Activated CD8-positive, alpha-beta T cell treated with anti-CD3 and anti-CD28 coated beads for 36 hours (primary cell): ENCODE results near the gene OR2F1. TPM values are rescaled to one million over a fixed set of nuclear protein-coding genes. Genes with fewer than 3 reads are reported as not detected.
"Not testable (repeated sequence)": the region's sequence is repeated elsewhere in the genome, so short reads cannot be mapped to it uniquely, and the experiment has no call there.

Source experiments
- ATAC-seq: fragments of 200-7000 bp; cut with Tn5 transposase; one replicate; pipeline ENCODE4 v1.10.0; 2021; ENCODE audit warnings: mild to moderate bottlenecking, moderate library complexity
- CTCF ChIA-PET: fragments of 350-600 bp; sonication (Branson Sonifier 250); formaldehyde crosslinking; loops from one replicate; lab custom pipeline; 2021; ENCODE audit warnings: antibody characterized with exemption; lab: Charles Lee
- POLR2A ChIA-PET: fragments of 350-600 bp; sonication (Branson Sonifier 250); formaldehyde crosslinking; loops from one replicate; lab custom pipeline; 2021; ENCODE audit warnings: antibody characterized with exemption; lab: Charles Lee
- DNase-seq: peaks from one replicate; pipeline ENCODE4 v3.0.0-alpha.2; 2020
- H3K27ac Mint-ChIP-seq: one replicate; pipeline ENCODE4 v1.8.0; 2021; ENCODE audit warnings: mild to moderate bottlenecking, mixed read lengths
- H3K27me3 Mint-ChIP-seq: one replicate; pipeline ENCODE4 v1.8.0; 2021; ENCODE audit warnings: mixed read lengths
- H3K36me3 Mint-ChIP-seq: one replicate; pipeline ENCODE4 v1.8.0; 2021; ENCODE audit warnings: low read depth, mixed read lengths
- H3K4me1 Mint-ChIP-seq: one replicate; pipeline ENCODE4 v1.8.0; 2021; ENCODE audit warnings: low read depth, mixed read lengths
- H3K4me3 Mint-ChIP-seq: one replicate; pipeline ENCODE4 v1.8.0; 2021; ENCODE audit warnings: mild to moderate bottlenecking, moderate library complexity, mixed read lengths
- H3K9me3 Mint-ChIP-seq: one replicate; pipeline ENCODE4 v1.8.0; 2021; ENCODE audit warnings: mixed read lengths
- intact Hi-C: fragments of 100-400 bp; cut with micrococcal nuclease; formaldehyde crosslinking; loops from one replicate; pipeline ENCODE4 v1.10.0; 2022
- total RNA-seq, 2 experiments: library from RNA; stranded (reverse); gene quantifications; one replicate each; pipeline ENCODE4 v1.2.3, GENCODE V29; 2021
- TF ChIP-seq, protein P1 (sequence below): fragments of 200-600 bp; IDR thresholded peaks from one replicate; pipeline ENCODE4 v1.8.0; 2022; ENCODE audit warnings: antibody characterized with exemption, mild to moderate bottlenecking

The OR2F1 gene
- total RNA-seq, 2 experiments from 2014 or later: not detected

DNA sequence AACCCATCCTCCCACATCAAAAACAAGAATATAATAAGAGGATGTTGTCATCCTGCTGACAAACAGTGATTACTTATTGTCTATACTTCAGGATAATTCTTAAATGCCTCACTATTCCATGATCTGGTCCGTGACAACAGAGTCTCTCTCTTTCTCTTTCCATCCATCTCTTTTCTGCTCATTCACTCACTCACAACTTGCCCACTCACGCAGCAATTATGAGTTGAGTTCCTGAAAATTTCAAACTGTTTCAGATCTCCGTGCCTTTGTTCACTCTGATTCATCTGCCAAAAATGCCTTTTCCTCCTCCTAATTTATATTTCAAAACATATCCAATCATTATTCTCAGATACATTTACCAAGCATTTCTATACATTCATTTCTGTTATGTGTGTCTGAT is 46.9 kb downstream of the OR2F1 start:
- ATAC-seq (no peak), DNase-seq (no peak)
- H3K36me3 Mint-ChIP-seq: no peaks in the 10 kb centered on the region
- intact Hi-C loops: no loop called here
- H3K4me3 Mint-ChIP-seq: no peak overlapping the region
- no peaks in the 10 kb centered on the region for H3K27me3 Mint-ChIP-seq
- no peak overlapping the region for H3K27ac Mint-ChIP-seq
- ChIA-PET POLR2A (no interaction called here), CTCF (interaction anchor here (1.3 kb wide), 1 partner anchor 126 kb away, joined by 4 read pairs; no protein-coding TSS in a partner anchor)
- H3K4me1 Mint-ChIP-seq: no peaks in the 10 kb centered on the region
- H3K9me3 Mint-ChIP-seq: no peaks in the 10 kb centered on the region
- TF ChIP-seq, protein P1, sequence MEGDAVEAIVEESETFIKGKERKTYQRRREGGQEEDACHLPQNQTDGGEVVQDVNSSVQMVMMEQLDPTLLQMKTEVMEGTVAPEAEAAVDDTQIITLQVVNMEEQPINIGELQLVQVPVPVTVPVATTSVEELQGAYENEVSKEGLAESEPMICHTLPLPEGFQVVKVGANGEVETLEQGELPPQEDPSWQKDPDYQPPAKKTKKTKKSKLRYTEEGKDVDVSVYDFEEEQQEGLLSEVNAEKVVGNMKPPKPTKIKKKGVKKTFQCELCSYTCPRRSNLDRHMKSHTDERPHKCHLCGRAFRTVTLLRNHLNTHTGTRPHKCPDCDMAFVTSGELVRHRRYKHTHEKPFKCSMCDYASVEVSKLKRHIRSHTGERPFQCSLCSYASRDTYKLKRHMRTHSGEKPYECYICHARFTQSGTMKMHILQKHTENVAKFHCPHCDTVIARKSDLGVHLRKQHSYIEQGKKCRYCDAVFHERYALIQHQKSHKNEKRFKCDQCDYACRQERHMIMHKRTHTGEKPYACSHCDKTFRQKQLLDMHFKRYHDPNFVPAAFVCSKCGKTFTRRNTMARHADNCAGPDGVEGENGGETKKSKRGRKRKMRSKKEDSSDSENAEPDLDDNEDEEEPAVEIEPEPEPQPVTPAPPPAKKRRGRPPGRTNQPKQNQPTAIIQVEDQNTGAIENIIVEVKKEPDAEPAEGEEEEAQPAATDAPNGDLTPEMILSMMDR: no peak

DNA sequence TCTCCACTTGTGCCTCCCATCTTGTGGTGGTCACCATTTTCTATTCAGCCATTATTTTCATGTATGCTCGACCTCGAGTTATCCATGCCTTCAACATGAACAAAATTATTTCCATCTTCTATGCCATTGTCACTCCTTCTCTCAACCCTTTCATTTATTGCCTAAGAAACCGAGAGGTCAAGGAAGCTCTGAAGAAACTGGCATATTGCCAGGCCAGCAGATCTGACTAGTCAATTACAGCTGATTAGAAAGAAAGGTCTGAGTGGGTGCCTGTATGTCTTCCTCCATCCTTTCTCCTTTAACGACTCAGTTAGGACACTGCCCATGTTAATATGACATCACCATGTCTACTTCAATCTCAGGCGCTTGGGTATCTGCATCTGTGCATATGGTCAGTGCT is 50.1 kb downstream of the OR2F1 start:
- intact Hi-C loops: no loop called here

DNA sequence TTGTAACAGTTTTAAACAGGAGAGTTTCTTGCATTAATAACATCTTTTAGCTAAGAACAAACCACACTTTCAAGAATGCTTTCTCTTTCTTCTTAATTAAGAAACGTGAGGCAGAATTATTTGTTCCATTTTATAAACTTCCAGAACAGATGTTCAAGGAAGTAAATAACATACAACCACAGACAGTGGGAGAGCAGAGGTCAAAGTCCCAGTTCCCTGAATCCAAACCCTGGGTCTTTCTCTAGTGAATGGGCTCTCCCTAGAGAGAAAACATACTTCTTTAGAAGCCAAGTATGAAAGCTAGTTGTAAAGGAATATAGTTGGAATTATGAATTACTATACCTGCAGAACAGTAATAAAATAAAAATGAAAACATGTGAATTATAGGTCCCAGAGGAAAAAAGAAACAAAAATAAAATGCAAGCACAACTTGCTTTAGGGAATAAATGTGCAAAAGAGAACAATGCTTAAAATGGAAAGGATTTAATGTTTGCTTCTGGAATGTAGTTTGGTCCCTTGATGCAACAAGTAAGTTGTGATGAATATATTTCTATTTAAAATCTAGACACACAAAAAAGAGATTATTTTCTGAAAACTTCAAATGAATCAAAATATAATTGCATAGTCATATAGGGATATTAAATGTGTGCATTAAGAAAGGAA is 51.5 kb downstream of the OR2F1 start:
- intact Hi-C loops: no loop called here
- H3K4me3 Mint-ChIP-seq: no peak overlapping the region
- no peaks in the 10 kb centered on the region for H3K4me1 Mint-ChIP-seq
- ChIA-PET POLR2A (interaction anchor here (0.6 kb wide), 1 partner anchor 10 kb away, joined by 3 read pairs; no protein-coding TSS in a partner anchor), CTCF (no interaction called here)
- ATAC-seq (no peak), DNase-seq (no peak)
- H3K36me3 Mint-ChIP-seq: no peaks in the 10 kb centered on the region
- TF ChIP-seq, protein P1: no peak
- H3K27ac Mint-ChIP-seq: no peak overlapping the region
- peaks cover 6% of the 10 kb centered on the region for H3K9me3 Mint-ChIP-seq
- peaks cover 5% of the 10 kb centered on the region for H3K27me3 Mint-ChIP-seq

More for the DNA sequence above, 50.1 kb downstream of the OR2F1 start:
- TF ChIP-seq, protein P1: no peak
- peaks cover 3% of the 10 kb centered on the region for H3K9me3 Mint-ChIP-seq
- no peaks in the 10 kb centered on the region for H3K36me3 Mint-ChIP-seq
- ChIA-PET CTCF (no interaction called here), POLR2A (no interaction called here)
- no peak overlapping the region for H3K27ac Mint-ChIP-seq
- H3K4me3 Mint-ChIP-seq: no peak overlapping the region
- peaks cover 5% of the 10 kb centered on the region for H3K27me3 Mint-ChIP-seq
- no peak for DNase-seq
- no peaks in the 10 kb centered on the region for H3K4me1 Mint-ChIP-seq
- ATAC-seq: no peak

DNA sequence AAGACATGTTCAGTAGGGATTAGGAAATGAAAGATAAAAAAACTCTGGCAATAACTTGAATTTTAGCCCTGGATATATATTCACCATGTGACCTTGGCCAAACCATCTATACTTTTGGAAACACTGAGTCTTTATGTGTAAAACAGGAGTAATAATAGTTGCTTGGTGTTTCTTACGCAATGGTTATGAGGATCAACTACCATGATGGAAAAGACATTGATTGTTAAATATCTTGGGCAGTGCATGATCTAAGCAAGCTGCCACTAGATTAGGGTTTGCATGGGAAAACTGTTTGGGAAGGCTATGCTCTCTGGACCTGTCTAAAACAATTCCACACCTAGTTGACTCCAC is 52.0 kb downstream of the OR2F1 start:
- Mint-ChIP-seq H3K4me1 (no peaks in the 10 kb centered on the region), H3K4me3 (no peak overlapping the region), H3K27ac (no peak overlapping the region), H3K36me3 (no peaks in the 10 kb centered on the region), H3K9me3 (peaks cover 6% of the 10 kb centered on the region), H3K27me3 (peaks cover 5% of the 10 kb centered on the region)
- TF ChIP-seq, protein P1: no peak
- ATAC-seq: no peak
- ChIA-PET CTCF (no interaction called here), POLR2A (interaction anchor here (0.6 kb wide), 1 partner anchor 9 kb away, joined by 3 read pairs; no protein-coding TSS in a partner anchor)
- no peak for DNase-seq
- intact Hi-C loops: no loop called here

DNA sequence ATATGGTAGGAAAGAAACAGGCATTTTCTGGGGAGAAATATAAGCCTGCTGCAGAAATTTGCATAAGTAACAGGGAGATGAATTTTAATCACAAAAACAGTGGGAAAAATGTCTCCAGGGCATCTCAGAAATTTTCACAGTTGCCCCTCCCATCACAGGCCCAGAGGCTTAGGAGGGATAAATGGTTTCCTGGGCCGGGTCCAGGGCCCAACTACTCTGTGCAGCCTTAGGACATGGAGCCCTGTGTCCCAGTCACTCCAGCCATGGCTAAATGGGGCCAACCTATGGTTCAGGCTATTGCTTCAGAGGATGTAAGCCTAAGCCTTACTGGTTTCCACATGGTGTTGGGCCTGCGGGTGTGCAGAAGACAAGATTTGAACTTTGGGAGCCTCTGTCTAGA is 54.7 kb downstream of the OR2F1 start:
- ATAC-seq (no peak), DNase-seq (no peak)
- H3K36me3 Mint-ChIP-seq: no peaks in the 10 kb centered on the region
- no peaks in the 10 kb centered on the region for H3K4me1 Mint-ChIP-seq
- no peak overlapping the region for H3K4me3 Mint-ChIP-seq
- no peak overlapping the region for H3K27ac Mint-ChIP-seq
- intact Hi-C loops: no loop called here
- ChIA-PET CTCF (no interaction called here), POLR2A (no interaction called here)
- H3K27me3 Mint-ChIP-seq: peaks cover 11% of the 10 kb centered on the region
- TF ChIP-seq, protein P1: no peak
- H3K9me3 Mint-ChIP-seq: peaks cover 6% of the 10 kb centered on the region

DNA sequence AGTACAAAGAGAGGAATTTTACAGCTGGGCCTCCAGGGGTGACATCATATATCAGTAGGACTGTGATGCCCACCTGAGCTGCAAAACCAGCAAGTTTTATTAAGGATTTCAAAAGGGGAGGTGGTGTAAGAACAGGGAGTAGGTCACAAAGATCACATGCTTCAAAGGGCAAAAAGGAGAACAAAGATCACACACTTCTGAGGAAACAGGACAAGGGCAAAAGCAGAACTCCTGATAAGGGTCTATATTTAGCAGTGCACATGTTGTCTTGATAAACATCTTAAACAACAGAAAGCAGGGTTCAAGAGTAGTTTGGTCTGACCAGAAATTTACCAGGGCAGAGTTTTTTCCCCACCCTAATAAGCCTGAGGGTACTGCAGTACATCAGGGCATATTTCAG is 55.4 kb downstream of the OR2F1 start:
- POLR2A ChIA-PET, CTCF ChIA-PET, DNase-seq, ATAC-seq, H3K4me3 Mint-ChIP-seq, H3K27ac Mint-ChIP-seq, intact Hi-C loops, H3K9me3 Mint-ChIP-seq, H3K4me1 Mint-ChIP-seq, H3K36me3 Mint-ChIP-seq: not testable (repeated sequence)
- H3K27me3 Mint-ChIP-seq: peaks cover 12% of the 10 kb centered on the region

DNA sequence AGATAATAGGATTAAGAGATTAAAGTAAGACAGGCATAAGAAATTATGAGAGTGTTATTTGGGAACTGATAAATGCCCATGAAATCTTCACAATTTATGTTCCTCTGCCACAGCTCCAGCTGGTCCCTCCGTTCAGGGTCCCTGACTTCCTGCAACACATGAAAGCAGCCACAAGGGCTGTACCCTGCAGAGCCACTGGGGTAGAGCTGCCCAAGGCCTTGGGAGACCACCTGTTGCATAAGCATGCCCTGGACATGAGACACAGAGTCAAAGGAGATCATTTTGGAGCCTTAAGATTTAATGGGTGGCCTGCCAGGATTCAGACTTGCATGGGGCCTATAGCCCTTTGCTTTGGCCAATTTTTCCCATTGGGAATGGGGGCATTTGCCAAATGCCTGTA is 56.2 kb downstream of the OR2F1 start:
- H3K36me3 Mint-ChIP-seq, H3K4me3 Mint-ChIP-seq, ATAC-seq, CTCF ChIA-PET, intact Hi-C loops, H3K4me1 Mint-ChIP-seq, POLR2A ChIA-PET, H3K9me3 Mint-ChIP-seq, DNase-seq, H3K27ac Mint-ChIP-seq: not testable (repeated sequence)
- peaks cover 13% of the 10 kb centered on the region for H3K27me3 Mint-ChIP-seq
